DOHH2 (cell line): ENCODE results near the gene CCN2.

Experiments
- EZH2phosphoT487 ChIP-seq: fragments of 200-600 bp; sonication (generic); IDR thresholded peaks from 2 replicates; pipeline ENCODE4 v1.6.1; 2017; ENCODE audit warnings: borderline replicate concordance, mild to moderate bottlenecking, antibody characterized with exemption, low read length, moderate library complexity, mixed read lengths
- TF ChIP-seq, protein P1 (sequence below): fragments of 200-600 bp; sonication (generic); IDR thresholded peaks from one replicate; pipeline ENCODE4 v1.5.1; 2014; ENCODE audit warnings: antibody characterized with exemption, mild to moderate bottlenecking, low read depth, low read length; ENCODE audit not compliant: poor library complexity, severe bottlenecking

DNA sequence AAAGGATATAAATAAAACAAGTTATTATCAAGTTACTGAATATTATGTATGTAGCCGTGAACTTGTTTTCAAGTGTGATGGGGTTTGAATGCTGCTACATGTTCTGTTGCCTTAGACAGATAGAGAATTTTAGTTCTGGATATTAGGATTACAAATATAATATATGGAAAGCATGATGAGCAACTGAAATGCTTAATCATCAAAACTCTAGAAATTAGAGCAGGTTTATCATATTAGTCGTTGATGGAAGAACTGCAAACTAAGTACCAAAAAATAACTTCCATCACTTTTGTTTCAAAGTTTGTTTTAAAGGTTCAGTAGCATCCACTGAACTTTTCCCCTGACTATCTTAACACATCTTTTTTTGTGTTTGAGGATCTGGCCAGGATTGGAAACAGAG is 49.1 kb upstream of the CCN2 start:
- TF ChIP-seq, protein P1, sequence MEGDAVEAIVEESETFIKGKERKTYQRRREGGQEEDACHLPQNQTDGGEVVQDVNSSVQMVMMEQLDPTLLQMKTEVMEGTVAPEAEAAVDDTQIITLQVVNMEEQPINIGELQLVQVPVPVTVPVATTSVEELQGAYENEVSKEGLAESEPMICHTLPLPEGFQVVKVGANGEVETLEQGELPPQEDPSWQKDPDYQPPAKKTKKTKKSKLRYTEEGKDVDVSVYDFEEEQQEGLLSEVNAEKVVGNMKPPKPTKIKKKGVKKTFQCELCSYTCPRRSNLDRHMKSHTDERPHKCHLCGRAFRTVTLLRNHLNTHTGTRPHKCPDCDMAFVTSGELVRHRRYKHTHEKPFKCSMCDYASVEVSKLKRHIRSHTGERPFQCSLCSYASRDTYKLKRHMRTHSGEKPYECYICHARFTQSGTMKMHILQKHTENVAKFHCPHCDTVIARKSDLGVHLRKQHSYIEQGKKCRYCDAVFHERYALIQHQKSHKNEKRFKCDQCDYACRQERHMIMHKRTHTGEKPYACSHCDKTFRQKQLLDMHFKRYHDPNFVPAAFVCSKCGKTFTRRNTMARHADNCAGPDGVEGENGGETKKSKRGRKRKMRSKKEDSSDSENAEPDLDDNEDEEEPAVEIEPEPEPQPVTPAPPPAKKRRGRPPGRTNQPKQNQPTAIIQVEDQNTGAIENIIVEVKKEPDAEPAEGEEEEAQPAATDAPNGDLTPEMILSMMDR = no peak
- TF ChIP-seq EZH2phosphoT487 = no peak
